GM18519 (cell line): ENCODE measurements around the gene MDN1.
"Not testable (repeated sequence)": the region's sequence is repeated elsewhere in the genome, so short reads cannot be mapped to it uniquely, and the experiment has no call there.

Experiments
- ATAC-seq: cut with Tn5 transposase; IDR thresholded peaks from one replicate; pipeline ENCODE4 v1.9.1; 2021; ENCODE audit warnings: mild to moderate bottlenecking, moderate library complexity; ENCODE audit not compliant: unreplicated experiment, low FRiP score

Gene MDN1

GRCh38 chr6:89781070-89782034 is 38.2 kb downstream of the MDN1 start:
- no peak for ATAC-seq

- ATAC-seq, result no peak
Measured at GRCh38 chr6:89777455-89777854, 42.1 kb downstream of the MDN1 start.

GRCh38 chr6:89776583-89777233 is 42.9 kb downstream of the MDN1 start:
- ATAC-seq, result no peak

GRCh38 chr6:89775150-89775549 is 44.4 kb downstream of the MDN1 start:
- no peak for ATAC-seq

- no peak for ATAC-seq
Measured at GRCh38 chr6:89769572-89769971, 50.0 kb downstream of the MDN1 start.

- no peak for ATAC-seq
Measured at GRCh38 chr6:89768324-89768723, 51.3 kb downstream of the MDN1 start.

- ATAC-seq, result no peak
Measured at GRCh38 chr6:89763550-89763949, 56.0 kb downstream of the MDN1 start.

- no peak for ATAC-seq
Measured at GRCh38 chr6:89758830-89759229, 60.8 kb downstream of the MDN1 start.

- ATAC-seq, result no peak
Measured at GRCh38 chr6:89750338-89750737, 69.3 kb downstream of the MDN1 start.

GRCh38 chr6:89749918-89750317 is 69.7 kb downstream of the MDN1 start:
- no peak for ATAC-seq

- ATAC-seq, result no peak
Measured at GRCh38 chr6:89745716-89746115, 73.9 kb downstream of the MDN1 start.

- no peak for ATAC-seq
Measured at GRCh38 chr6:89745096-89745495, 74.5 kb downstream of the MDN1 start.

- ATAC-seq, result no peak
Measured at GRCh38 chr6:89736893-89737292, 82.7 kb downstream of the MDN1 start.

- ATAC-seq, result no peak
Measured at GRCh38 chr6:89734526-89734925, 85.1 kb downstream of the MDN1 start.

- no peak for ATAC-seq
Measured at GRCh38 chr6:89731924-89732567, 87.5 kb downstream of the MDN1 start.

- not testable (repeated sequence) for ATAC-seq
Measured at GRCh38 chr6:89731262-89731661, 88.3 kb downstream of the MDN1 start.

- ATAC-seq, result no peak
Measured at GRCh38 chr6:89729818-89730217, 89.8 kb downstream of the MDN1 start.

- ATAC-seq, result no peak
Measured at GRCh38 chr6:89727501-89727900, 92.1 kb downstream of the MDN1 start.

GRCh38 chr6:89724981-89725380 is 94.6 kb downstream of the MDN1 start:
- ATAC-seq, result no peak

- no peak for ATAC-seq
Measured at GRCh38 chr6:89723046-89723445, 96.5 kb downstream of the MDN1 start.

GRCh38 chr6:89716532-89716931 is 103.1 kb downstream of the MDN1 start:
- ATAC-seq, result no peak
